Nephron (organoid): Measurements from ENCODE around the gene ARHGEF6.

Experiments used
- H3K27ac Mint-ChIP-seq, 3 experiments: 2 replicates each; pipeline ENCODE4 v1.8.0; 2020; ENCODE audit warnings: mixed read lengths in 3 of 3, mild to moderate bottlenecking in 2 of 3, moderate library complexity in 1 of 3
- H3K27me3 Mint-ChIP-seq: 2 replicates; pipeline ENCODE4 v1.8.0; 2021; ENCODE audit warnings: low read depth, mild to moderate bottlenecking, moderate library complexity, mixed read lengths
- H3K36me3 Mint-ChIP-seq: 2 replicates; pipeline ENCODE4 v1.8.0; 2020; ENCODE audit warnings: low read depth, mixed read lengths
- H3K4me1 Mint-ChIP-seq: 2 replicates; pipeline ENCODE4 v1.8.0; 2020; ENCODE audit warnings: mixed read lengths
- H3K4me3 Mint-ChIP-seq, 3 experiments: 2 replicates each; pipeline ENCODE4 v1.8.0; 2020; ENCODE audit warnings: mild to moderate bottlenecking in 3 of 3, mixed read lengths in 3 of 3, moderate library complexity in 2 of 3
- H3K9me3 Mint-ChIP-seq: 2 replicates; pipeline ENCODE4 v1.8.0; 2020; ENCODE audit warnings: mixed read lengths
- TF ChIP-seq, protein P1 (sequence below), 3 experiments: fragments of 200-600 bp; sonication (generic); IDR thresholded peaks; one replicate each; pipeline ENCODE4 v1.5.0; 2021; ENCODE audit warnings: antibody characterized with exemption in 3 of 3; ENCODE audit not compliant: unreplicated experiment in 3 of 3

Gene ARHGEF6

DNA sequence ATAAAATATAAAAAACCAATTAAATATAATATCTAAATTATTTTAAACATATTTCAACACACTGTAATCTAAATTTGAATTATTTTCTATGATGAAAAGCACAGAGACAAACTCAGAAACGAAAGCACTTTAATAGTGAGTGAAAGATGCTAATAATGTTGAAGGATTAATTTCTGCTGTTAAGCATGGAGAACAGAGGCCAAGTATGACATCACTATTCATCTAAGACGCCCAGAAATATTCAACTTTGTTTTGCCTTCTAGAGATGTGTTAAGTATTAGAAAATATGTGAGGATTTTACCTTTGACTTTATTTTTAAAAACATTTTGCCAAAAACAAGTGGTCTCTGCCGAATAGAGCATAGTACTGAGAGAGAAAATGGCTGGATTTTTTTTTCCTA is 19.3 kb downstream of the ARHGEF6 start:
- H3K36me3 Mint-ChIP-seq: no peaks in the 10 kb centered on the region
- TF ChIP-seq, protein P1, sequence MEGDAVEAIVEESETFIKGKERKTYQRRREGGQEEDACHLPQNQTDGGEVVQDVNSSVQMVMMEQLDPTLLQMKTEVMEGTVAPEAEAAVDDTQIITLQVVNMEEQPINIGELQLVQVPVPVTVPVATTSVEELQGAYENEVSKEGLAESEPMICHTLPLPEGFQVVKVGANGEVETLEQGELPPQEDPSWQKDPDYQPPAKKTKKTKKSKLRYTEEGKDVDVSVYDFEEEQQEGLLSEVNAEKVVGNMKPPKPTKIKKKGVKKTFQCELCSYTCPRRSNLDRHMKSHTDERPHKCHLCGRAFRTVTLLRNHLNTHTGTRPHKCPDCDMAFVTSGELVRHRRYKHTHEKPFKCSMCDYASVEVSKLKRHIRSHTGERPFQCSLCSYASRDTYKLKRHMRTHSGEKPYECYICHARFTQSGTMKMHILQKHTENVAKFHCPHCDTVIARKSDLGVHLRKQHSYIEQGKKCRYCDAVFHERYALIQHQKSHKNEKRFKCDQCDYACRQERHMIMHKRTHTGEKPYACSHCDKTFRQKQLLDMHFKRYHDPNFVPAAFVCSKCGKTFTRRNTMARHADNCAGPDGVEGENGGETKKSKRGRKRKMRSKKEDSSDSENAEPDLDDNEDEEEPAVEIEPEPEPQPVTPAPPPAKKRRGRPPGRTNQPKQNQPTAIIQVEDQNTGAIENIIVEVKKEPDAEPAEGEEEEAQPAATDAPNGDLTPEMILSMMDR (IDR thresholded peaks at IDR 0.05; ENCODE audit: unreplicated experiment in 3 of 3): no peak
- no peak overlapping the region for H3K4me3 Mint-ChIP-seq
- no peak overlapping the region for H3K27ac Mint-ChIP-seq
- peaks cover 6% of the 10 kb centered on the region for H3K9me3 Mint-ChIP-seq
- no peaks in the 10 kb centered on the region for H3K4me1 Mint-ChIP-seq
- H3K27me3 Mint-ChIP-seq: no peaks in the 10 kb centered on the region

DNA sequence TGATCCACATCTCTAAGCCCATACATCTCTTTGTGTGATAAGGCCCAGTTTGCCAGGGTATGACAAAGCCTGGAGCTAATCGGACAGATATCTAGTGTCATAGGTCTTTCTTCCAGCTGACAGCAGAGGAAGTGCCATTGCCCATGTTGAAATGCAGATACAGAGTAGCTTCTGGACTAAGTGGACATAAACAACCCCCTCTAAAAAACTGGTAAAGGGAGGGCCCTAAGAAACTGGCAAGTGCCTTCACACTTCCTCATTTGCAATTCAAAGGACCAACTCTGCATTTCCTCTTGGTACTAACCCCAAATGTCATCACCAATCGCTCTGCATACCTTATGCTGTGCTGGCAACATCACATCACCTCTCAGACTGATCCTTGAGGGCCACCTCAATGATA is 20.8 kb downstream of the ARHGEF6 start:
- Mint-ChIP-seq H3K36me3 (no peaks in the 10 kb centered on the region), H3K4me3 (no peak overlapping the region), H3K27ac (no peak overlapping the region), H3K9me3 (peaks cover 4% of the 10 kb centered on the region), H3K4me1 (peaks cover 9% of the 10 kb centered on the region), H3K27me3 (no peaks in the 10 kb centered on the region)
- TF ChIP-seq, protein P1 (IDR thresholded peaks at IDR 0.05; ENCODE audit: unreplicated experiment in 3 of 3): no peak

DNA sequence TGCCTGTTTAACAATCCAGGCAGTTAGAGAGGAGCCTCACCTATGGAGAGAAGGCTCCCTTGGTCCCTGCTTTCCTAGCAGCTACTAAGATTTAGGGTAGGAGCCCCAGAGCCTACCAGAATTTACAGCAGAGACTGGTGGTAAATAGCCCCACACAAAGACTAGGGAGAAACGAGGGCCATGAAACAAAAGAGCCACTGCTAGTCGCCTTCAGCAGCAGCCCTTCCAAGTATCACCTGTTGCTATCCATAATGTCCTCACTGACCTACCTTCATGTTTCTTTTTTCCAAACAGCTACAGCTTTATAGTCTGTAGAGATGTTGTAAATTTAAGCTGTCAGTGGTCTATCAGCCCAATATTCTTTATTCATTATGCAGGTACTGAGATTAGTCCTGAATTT is 25.3 kb downstream of the ARHGEF6 start:
- peaks cover 6% of the 10 kb centered on the region for H3K9me3 Mint-ChIP-seq
- no peaks in the 10 kb centered on the region for H3K27me3 Mint-ChIP-seq
- H3K27ac Mint-ChIP-seq: peak overlapping the region in 1 of 3 experiments; percentile 16
- no peak overlapping the region for H3K4me3 Mint-ChIP-seq
- TF ChIP-seq, protein P1 (IDR thresholded peaks at IDR 0.05; ENCODE audit: unreplicated experiment in 3 of 3): no peak
- H3K4me1 Mint-ChIP-seq: peaks cover 24% of the 10 kb centered on the region
- no peaks in the 10 kb centered on the region for H3K36me3 Mint-ChIP-seq

DNA sequence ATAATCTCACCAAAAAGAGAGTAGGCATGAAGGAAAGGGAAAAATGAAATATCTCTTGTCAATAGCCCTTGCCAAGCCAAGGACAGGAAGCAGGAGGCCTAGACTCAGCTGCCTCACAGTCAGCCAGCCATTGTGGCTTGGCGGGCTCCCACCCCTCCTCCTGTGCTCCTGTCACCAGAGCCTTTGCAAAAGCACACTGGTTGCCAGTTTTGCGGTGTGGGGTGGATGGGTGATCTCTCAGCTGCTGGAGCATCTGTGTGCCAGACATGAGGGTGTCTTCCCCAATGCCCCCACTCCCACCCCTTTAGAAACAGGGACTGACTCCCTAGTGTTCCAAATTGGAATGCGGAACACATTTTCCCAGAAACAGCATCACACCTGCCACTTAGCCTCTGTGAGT is 26.1 kb downstream of the ARHGEF6 start:
- no peak overlapping the region for H3K4me3 Mint-ChIP-seq
- H3K27me3 Mint-ChIP-seq: no peaks in the 10 kb centered on the region
- H3K27ac Mint-ChIP-seq: peak overlapping the region in 2 of 3 experiments; percentile 11 to 16
- TF ChIP-seq, protein P1 (IDR thresholded peaks at IDR 0.05; ENCODE audit: unreplicated experiment in 3 of 3): no peak
- H3K9me3 Mint-ChIP-seq: peaks cover 6% of the 10 kb centered on the region
- H3K36me3 Mint-ChIP-seq: no peaks in the 10 kb centered on the region
- H3K4me1 Mint-ChIP-seq: peaks cover 24% of the 10 kb centered on the region

DNA sequence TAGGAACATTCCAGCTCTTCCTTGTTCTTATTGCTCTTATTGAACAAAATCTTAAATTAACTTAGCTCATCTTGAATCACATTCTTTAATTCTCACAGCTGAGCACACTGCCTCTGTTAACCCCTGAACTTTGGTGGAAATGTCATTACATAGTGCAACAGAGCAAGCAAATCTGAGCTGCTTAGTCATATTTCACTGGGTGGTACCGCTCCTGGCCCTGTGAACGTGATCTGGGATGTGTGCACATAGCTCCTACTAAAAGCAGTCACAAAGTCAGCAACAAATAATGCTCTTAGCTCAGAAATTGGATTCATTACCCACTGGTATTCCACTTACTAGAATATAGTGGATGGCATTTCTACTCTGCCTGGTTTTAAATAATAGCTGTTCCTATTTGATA is 27.9 kb downstream of the ARHGEF6 start:
- H3K27ac Mint-ChIP-seq: no peak overlapping the region
- TF ChIP-seq, protein P1 (IDR thresholded peaks at IDR 0.05; ENCODE audit: unreplicated experiment in 3 of 3): no peak
- H3K4me1 Mint-ChIP-seq: peaks cover 30% of the 10 kb centered on the region
- H3K9me3 Mint-ChIP-seq: peaks cover 10% of the 10 kb centered on the region
- H3K4me3 Mint-ChIP-seq: no peak overlapping the region
- H3K36me3 Mint-ChIP-seq: no peaks in the 10 kb centered on the region
- no peaks in the 10 kb centered on the region for H3K27me3 Mint-ChIP-seq

DNA sequence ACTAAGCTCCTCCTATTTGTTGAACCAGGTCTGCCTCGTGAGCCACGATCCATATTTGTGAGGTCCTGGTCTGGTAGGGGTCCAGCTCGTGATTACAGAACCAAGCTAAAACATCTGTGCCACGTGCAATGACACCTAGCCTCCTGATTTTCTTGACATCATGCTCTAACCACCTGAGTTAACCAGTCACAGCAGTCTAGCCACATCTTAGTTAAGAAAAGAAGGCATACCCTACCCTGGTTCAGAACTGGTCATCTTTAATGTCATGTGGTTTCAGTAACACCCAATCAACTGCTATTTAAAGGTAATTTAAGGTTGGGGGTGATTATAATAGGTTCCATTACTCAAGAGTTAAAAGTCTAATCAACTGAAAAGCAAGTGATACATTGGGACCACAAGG is 28.4 kb downstream of the ARHGEF6 start:
- H3K27me3 Mint-ChIP-seq: no peaks in the 10 kb centered on the region
- no peak overlapping the region for H3K4me3 Mint-ChIP-seq
- no peaks in the 10 kb centered on the region for H3K36me3 Mint-ChIP-seq
- TF ChIP-seq, protein P1 (IDR thresholded peaks at IDR 0.05; ENCODE audit: unreplicated experiment in 3 of 3): no peak
- peaks cover 34% of the 10 kb centered on the region for H3K4me1 Mint-ChIP-seq
- peaks cover 7% of the 10 kb centered on the region for H3K9me3 Mint-ChIP-seq
- no peak overlapping the region for H3K27ac Mint-ChIP-seq
